Embryonic facial prominence (tissue), 1 donor: ENCODE data around the gene VWA5B2.

Experiments
- DNase-seq: peaks from one replicate; pipeline ENCODE4 v3.0.0-alpha.2; 2016; ENCODE audit errors: extremely low spot score

The VWA5B2 gene

GRCh38 chr3:184223946-184224345 is 5.4 kb upstream of the VWA5B2 start:
- DNase-seq, result no peak

- no peak for DNase-seq
Measured at GRCh38 chr3:184227481-184227935, 1.9 kb upstream of the VWA5B2 start.

- DNase-seq, result no peak
Measured at GRCh38 chr3:184228376-184229137, 828 bp upstream of the VWA5B2 start.

GRCh38 chr3:184230081-184230602 is 757 bp downstream of the VWA5B2 start:
- no peak for DNase-seq

GRCh38 chr3:184230603-184231528 is 1.5 kb downstream of the VWA5B2 start:
- DNase-seq, result no peak

GRCh38 chr3:184231671-184232070 is 2.3 kb downstream of the VWA5B2 start:
- DNase-seq, result no peak

GRCh38 chr3:184233127-184233843 is 3.9 kb downstream of the VWA5B2 start:
- DNase-seq, result no peak

GRCh38 chr3:184234224-184234623 is 4.8 kb downstream of the VWA5B2 start:
- DNase-seq, result no peak

GRCh38 chr3:184234671-184235380 is 5.4 kb downstream of the VWA5B2 start:
- no peak for DNase-seq

- no peak for DNase-seq
Measured at GRCh38 chr3:184235381-184236032, 6.1 kb downstream of the VWA5B2 start.

- DNase-seq, result no peak
Measured at GRCh38 chr3:184236033-184236410, 6.6 kb downstream of the VWA5B2 start.

- DNase-seq, result no peak
Measured at GRCh38 chr3:184236636-184237035, 7.3 kb downstream of the VWA5B2 start.

GRCh38 chr3:184237211-184237610 is 7.8 kb downstream of the VWA5B2 start:
- DNase-seq, result no peak

- DNase-seq, result no peak
Measured at GRCh38 chr3:184237807-184238206, 8.4 kb downstream of the VWA5B2 start.

GRCh38 chr3:184238246-184238818 is 8.9 kb downstream of the VWA5B2 start:
- no peak for DNase-seq

GRCh38 chr3:184239221-184239620 is 9.8 kb downstream of the VWA5B2 start:
- no peak for DNase-seq

- DNase-seq, result no peak
Measured at GRCh38 chr3:184239708-184240107, 10.3 kb downstream of the VWA5B2 start.

GRCh38 chr3:184240384-184241140 is 11.2 kb downstream of the VWA5B2 start:
- DNase-seq, result no peak

- no peak for DNase-seq
Measured at GRCh38 chr3:184241141-184241446, 11.7 kb downstream of the VWA5B2 start.
